Activated T-cell treated with anti-CD3 and anti-CD28 coated beads, Interleukin-2, amount 50 U/mL, for 1 hour (primary cell): ENCODE measurements around the gene CYP4V2.
A peak's percentile ranks its signal among the peaks of the same experiment; 100 is the strongest.

Experiments used
- DNase-seq: peaks from one replicate; pipeline ENCODE4 v3.0.0-alpha.2; 2020

The CYP4V2 gene

DNA sequence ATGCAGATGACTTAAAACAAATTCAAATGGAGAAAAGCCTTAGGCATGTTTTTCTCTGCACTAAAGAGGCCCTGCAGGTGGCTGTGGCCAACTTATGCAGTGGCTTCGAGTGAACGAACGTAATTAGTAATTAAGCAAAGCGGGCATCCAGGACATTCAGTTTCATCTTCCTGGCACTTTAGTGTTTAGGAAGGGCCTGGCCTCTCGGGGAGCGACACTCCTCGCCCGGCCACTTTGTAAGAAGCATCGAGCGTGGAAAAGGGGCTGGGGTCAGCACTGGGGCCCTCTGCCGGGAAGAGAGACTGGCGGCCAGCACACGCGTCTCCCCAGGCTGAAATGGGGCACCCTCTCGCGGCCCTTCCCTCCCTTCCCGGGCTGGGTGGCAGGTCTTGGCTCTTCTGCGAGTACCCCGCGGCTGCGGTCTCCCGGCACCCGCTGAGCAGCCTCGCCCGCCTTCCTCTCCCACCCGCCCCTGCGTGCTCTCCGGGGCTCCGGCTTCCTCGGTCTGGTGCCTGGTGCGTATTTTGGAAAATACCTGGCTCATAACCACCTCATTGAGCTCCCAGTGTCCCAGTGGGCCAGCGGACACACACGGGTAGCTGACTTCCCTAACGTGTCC is 677 bp upstream of the CYP4V2 start:
- DNase-seq, result peak; percentile 65

DNA sequence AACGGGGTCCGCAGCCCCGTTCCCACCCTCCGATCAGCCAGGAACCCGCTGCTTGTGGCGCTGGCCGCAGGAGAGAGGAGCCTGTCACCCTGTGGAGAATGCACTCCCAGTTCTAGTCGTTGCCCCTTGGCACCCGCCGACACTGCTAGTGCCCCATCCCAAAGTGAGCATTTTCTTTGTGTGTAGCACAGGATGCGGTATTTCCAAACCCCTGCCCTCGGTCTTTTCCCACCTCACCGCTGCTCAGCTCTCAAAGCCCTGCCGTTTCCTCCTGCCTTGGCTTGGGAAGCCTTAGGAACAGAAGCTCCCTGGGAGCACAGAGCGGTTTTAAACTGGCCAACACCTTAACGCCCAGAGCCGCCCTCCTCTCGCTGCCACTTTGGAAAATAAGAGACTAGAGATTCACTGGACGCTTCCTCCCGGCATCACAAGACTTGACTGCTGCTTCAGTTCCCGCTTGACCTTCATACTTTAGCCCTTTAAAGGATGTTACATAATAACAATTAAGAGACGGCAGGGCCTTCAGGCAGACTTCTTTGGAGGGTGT is 772 bp downstream of the CYP4V2 start:
- no peak for DNase-seq

GRCh38 chr4:186193851-186194250 is 2.5 kb downstream of the CYP4V2 start:
- DNase-seq, result no peak

GRCh38 chr4:186196063-186196462 is 4.7 kb downstream of the CYP4V2 start:
- DNase-seq, result no peak

DNA sequence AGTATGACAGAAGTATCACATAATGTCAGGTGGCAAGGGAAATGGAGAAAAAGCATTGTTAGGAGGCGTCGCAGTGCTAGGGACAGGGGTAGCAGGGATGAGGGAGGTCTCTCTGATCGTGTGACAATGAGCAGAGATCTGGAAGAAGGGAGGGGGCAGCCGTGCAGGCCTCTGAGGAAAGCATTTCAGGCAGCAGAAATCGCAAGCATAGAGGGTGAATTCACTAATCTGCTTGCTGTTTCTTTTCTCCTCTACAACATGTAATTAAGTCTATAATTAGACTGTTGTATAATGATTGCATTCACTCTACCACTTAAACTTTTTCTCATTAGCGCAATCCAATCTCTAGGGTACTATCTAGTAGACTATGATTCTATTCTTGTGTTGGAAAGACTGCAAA is 9.1 kb downstream of the CYP4V2 start:
- DNase-seq, result no peak

- DNase-seq, result no peak
Observed at GRCh38 chr4:186201010-186201409, 9.6 kb downstream of the CYP4V2 start.

- peak; percentile 55 for DNase-seq
Observed at GRCh38 chr4:186201535-186202230, 10.3 kb downstream of the CYP4V2 start.

- DNase-seq, result no peak
Observed at GRCh38 chr4:186202490-186203140, 11.2 kb downstream of the CYP4V2 start.

DNA sequence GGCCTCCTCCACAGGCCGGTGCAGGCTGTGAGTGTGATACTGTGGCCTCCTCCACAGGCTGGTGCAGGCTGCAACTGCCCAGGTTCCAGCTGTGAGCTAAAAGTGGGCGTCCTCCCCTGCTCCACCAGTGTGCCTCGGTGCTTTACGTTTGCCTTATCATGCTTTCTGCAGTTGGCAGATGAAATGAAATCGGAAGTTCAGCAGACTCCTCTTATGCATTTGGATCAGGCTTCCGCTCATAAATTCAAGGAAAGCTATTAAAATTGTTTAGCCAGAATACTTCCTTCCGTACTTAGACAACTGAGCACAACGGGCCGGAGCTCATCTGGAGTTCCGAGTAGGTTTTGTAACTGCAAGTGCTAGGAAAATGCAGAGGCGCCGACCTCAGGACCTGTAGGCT is 12.0 kb downstream of the CYP4V2 start:
- DNase-seq, result no peak

DNA sequence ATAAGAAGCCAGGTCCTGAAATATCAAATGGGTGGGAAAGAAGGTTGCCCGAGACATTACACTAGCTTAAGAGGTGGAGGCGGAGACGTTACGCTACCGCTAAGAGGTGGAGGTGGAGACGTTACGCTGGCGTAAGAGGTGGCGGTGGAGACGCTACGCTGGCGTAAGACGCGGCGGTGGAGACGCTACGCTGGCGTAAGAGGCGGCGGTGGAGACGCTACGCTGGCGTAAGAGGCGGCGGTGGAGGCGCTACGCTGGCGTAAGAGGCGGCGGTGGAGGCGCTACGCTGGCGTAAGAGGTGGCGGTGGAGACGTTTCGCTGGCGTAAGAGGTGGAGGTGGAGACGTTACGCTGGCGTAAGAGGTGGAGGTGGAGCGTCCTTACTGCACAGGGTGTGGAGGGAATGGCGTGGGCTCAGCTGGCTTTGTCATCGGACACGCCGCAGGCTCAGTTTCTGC is 12.8 kb downstream of the CYP4V2 start:
- DNase-seq, result no peak

GRCh38 chr4:186204686-186205085 is 13.3 kb downstream of the CYP4V2 start:
- no peak for DNase-seq

- no peak for DNase-seq
Observed at GRCh38 chr4:186205156-186205555, 13.8 kb downstream of the CYP4V2 start.

DNA sequence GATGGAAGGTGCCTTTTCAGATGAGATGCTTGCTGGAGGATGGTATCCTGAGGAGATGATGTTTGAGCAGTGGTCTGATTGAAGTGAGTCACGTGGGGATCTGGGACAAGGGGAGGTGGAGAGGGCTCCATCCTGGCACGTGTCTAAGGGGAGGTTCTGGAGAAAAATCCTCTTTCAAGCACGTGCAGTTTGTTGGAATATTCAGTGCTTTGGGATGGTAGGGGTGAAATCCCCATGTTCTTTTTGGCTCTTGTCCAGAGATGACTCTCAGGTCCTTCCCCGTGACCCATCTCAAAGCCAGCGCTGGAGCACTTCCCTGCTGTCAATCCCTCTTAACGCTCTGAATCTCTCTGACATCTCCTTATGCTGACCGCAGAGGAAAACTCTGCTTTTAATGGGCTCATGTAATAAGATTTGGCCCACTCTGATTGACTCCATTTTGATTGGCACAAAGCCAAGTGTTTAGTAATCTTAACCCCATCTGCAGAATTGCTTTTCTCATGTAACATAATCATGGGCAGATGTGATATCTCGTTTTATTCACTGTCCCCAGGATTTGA is 25.2 kb downstream of the CYP4V2 start:
- DNase-seq, result no peak

GRCh38 chr4:186217733-186218293 is 26.4 kb downstream of the CYP4V2 start:
- no peak for DNase-seq

GRCh38 chr4:186221624-186222023 is 30.3 kb downstream of the CYP4V2 start:
- DNase-seq, result no peak

GRCh38 chr4:186225848-186226247 is 34.5 kb downstream of the CYP4V2 start:
- no peak for DNase-seq

GRCh38 chr4:186226521-186227189 is 35.3 kb downstream of the CYP4V2 start:
- no peak for DNase-seq

GRCh38 chr4:186227221-186227620 is 35.9 kb downstream of the CYP4V2 start, which contains the start of gene KLKB1:
Gene KLKB1, plus strand, starts transcription at chr4:186227507. Its CDS starts 689 bp downstream, at chr4:186228196.
- no peak for DNase-seq

- DNase-seq, result no peak
Observed at GRCh38 chr4:186227744-186228513, 36.6 kb downstream of the CYP4V2 start.

DNA sequence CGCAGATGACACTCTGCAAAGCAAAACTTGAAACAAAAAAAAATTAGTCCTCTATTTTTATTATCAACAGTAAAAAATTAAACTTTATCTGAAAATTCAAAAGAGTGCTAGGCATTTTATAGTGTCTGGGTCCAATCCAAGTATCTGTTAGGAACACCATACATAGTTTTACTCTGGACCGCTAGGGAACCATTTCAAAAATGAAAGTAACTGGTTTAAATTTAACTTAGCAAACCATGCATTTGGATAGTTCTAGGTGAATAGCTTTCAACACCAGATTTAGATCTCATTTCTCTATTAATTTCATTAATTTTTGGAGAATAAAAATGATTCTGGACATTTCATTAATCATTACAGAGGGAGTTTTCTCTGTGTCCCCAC is 37.1 kb downstream of the CYP4V2 start:
- no peak for DNase-seq

- no peak for DNase-seq
Observed at GRCh38 chr4:186234367-186234766, 43.0 kb downstream of the CYP4V2 start.

DNA sequence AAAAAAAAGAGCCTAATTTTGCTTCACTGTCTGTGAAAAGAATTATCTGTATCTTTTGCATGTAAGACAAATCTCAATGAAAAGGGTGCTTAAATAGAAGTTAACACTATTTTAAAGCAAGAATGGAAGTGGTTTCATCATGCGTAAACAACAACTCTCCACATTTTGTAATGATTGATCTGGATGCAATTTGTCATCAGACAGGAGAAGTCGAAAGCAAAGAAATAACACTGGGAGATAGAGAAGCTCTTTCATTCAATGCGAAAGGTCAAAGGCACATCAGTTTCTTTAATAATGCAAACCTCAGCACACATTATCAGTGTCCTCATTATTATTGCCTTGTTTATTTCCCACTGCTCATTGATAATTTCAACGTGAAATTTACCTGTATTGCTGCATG is 44.8 kb downstream of the CYP4V2 start:
- no peak for DNase-seq
